NCI-H526 (cell line): ENCODE measurements around the gene GABBR2.

Source experiments
- DNase-seq, 2 experiments: peaks; one replicate each; lab custom pipeline; 2025; lab: John Stamatoyannopoulos, UW

Gene GABBR2

DNA sequence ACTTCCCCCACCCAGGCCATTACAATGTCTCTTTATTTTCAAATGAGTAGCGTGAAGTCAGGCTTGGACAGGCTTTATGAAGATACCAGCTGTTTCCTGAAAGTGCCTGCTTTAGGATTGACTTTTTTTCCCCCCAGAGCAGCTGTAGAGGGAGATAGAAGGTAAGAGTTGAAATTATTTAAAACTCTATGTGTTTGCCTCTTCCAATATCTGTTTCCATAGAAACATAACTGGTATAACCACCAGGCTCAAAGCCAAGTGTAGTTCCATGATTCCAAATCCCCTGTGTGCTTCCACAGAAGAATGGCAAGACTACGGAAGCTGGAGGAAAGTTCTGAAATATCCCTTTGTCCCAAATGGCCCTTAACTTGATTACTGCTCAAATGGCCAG, 365.9 kb downstream of the GABBR2 start:
- no peak for DNase-seq

DNA sequence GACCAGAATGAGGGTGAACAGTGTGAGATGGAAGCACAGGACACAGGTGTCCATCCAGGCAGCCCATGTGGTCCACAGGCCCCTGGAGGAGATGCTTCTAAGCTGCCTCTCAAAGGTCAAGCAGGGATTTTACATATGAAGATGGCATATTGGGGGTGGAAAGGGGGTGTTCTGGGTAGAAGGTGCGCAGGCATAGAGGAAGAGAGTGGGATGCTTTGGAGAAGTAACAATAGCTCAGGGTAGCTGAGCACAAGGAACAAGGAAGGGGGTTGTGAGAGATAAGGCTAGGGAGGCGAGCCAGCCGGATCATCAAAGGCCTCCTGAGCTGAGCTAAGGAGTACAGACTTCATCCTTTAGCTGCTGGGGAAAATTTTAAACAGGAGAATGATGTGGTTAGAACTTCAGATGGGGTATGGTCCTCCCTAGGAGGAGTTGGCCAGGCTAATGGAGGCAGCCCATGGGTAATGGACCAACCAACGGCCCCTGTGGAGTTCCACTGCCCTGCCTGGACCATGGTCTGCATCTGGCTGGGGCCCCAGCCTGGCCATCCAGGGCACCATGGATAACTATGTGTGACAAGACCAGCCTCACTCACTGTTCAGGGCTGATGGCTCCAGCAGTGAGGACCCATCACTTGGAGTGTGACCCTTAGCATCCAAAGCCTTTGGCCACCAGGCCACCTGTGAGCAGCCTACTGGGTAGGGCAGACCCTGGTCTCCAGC, 366.5 kb downstream of the GABBR2 start:
- DNase-seq, result no peak

DNA sequence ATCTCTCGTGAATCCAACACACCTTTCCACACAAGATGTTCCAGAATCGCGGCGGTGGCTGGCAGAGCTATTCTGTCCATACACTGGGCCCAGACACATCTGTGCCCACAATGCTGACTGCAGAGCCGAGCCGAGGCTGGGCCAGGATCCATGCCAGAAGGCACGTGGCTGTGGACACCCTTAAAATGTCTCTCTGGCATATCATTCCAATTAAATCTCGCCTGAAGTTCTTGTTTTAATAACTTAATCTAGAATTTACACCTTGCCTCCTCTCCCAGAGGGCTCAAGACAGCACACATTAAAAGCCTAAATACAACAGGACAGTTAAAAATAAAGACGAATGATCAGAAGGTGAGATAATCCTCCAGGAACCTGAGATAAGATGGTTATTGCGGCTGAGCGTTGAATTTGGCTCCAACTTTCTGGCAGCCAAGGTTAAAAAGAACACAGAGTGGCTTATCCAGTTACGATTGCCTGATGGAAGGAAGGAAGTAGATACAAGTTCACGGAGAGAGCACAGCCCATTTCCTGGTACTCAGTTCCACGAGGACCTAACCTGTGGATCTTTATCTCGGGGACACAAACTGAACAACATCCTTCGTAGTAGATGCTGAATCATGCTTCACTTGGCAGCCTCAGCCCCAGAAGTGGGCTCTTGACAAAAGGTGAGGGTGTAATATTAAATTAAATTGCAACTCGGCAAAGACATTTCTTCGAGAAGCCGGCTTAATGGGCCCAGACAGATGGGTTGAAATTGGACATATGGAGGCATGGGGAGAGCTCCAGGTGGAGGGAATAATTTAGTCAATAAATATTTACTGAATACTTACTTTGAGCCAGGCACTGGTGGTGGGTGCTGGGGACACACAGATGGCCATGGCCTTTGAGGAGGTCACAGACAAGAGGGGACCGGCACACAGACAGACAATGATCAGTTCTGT, 367.3 kb downstream of the GABBR2 start:
- no peak for DNase-seq

DNA sequence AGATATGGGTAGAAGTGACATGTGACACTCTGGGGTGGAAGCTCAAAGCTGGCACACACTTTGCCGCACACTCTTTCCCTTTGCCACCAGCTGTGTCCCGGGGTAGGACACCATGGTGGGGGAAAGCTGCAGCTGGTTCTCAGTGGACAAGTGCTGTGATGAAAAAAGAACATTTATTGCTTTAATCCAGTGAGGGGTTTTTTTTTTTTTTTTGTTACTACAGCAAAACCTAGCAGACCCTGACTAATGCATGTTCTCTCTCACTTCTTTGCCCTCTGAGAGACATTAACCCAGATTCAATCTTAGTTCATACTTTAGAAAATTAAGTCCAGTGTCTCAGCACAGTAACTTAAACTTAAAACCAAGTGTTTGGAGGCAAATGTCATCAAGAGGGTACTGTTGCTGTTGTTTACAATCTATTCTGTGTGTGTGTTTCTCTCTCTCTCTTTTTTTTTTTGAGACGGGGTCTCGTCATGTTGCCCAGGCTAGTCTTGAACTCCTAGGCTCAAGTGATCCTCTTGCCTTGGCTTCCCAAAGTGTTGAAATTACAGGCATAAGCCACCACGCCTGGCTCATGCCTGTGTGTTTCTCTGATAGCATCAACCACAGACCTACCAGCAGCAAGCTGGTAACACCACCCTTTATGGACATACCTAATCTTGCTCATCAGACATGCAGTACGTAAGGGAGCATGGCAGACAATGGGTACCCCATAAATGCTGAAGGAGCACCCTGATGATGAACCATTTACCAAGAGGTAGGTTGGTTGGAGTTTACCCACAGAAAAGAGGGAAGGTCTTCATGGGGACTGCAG, 368.5 kb downstream of the GABBR2 start:
- DNase-seq, result no peak

DNA sequence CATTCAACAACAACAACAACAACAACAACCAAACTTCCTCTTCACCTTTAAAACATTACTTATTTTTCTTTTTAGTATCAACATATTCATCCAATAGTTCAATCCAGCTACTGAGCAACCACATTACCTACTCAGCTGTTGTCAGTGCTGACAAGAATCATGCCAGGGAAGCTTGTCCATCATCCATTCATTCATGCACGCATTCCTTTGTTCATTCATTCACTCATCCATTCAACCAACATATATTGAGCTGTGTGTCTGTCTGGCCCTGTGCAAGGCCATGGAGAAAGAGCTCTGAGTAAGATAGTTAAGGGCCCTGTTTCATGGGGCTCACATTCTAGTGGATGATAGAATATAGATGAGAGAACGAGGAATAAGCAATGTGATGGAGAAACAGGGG, 373.1 kb downstream of the GABBR2 start:
- no peak for DNase-seq

DNA sequence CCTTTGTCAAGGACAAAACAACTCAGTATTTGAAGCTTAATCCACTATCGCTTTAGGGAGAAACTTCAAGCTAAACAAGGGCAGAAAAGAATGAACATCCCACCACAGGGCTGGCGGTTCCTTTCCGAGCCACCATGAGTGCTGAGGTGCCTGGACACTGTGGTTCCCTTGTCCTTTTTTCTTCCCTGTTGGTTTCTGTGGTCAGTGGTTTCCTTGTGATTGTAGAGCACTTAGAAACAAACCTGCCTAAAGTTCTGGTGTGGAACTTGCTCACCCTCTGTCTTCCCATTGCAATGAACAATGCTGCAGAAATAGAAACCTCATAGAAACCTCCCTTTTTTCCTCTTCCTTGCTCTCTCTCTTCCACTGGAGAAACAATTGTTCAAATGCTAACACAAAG, 373.9 kb downstream of the GABBR2 start:
- no peak for DNase-seq

DNA sequence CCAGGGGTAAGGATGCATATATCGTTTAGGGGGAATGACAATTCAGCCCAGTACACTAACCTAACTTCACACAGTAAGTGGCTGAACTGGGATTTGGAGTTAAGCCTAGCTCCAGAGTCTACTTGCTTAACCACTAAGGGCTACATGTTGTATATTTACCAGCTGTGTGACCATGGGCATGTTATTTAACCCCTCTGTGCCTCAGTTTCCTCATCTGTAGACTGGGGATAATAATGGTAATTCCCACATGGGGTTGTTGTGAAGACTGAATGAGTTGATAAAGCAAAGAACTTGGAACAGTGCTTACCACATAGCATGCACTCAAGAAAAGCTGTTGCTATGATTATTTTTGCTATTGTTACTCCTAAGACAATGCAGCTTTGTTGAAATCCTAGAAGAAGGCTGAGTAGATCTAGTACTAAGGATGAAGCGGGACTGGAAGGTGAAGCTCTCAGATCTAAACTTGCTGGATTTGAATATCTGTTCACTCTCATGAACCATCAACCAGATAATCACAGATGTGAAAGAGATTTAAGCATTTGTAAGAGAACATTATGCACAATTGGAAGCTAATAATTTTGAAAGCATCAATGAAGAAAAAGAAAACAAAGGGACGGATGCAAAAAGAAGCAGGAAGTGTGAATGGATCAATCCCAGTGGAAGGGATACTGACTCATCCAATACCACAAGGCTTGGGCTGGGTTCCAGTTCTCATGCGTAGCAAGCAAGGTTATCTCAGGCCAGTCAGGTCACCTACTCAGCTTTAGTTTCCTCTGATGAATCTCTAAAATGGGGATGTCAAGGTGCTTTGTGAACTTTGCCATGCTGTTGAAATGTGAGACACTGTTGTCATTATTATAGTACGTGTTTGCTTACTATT, 374.8 kb downstream of the GABBR2 start:
- DNase-seq, result no peak

DNA sequence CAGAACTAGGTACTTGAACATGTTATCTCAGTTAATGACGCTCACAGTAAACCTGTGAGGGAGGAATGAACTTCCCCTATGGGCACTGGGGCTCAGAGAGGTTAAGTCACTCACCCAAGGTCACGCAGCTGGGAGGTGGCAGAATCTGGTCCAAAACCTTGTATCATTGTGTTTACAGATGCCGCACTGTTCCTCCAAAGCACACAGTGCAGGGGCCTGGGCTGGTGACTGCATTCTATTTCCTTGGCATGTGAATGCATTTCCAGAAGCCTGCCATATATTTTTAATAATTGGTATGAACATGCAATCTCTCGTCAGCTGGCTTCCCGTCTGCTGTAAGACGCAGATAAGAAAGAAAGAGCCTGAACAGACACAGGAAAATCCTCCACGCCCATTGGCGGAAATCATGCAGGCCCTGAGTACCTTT, 376.3 kb downstream of the GABBR2 start:
- no peak for DNase-seq

DNA sequence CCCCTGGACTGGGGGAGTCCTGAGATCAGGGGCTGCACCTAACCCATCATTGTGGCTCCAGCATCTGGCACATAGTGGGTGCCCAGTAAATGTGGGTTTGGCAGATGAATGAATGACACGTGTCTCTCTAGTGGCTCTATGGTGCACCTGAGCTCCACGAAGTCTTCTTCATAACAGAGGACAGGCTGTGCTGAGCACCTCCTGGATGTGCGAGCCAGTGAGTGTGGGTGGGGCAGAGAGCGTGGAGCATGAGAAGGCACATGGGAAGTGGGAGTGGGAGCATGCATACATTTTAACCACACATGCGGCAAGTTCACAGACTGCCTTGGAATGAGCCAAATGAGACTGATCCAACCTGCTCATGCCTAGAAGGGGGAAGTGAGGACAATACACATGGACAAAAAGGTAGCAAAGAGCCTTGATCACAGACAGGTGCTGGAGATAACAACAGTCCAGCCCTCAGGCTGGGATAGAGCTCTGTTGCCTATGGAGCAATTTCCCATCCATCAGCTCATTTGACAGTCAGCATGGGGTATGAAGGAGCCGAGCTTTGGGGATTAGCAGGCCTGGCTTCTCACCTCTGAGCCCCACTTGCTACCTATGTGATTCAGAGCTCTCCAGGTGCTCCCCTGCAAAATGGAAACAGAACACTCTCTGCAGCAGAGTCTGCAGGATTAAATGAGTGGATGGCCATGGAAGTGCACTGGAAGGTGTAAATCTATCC, 377.0 kb downstream of the GABBR2 start:
- DNase-seq, result no peak

DNA sequence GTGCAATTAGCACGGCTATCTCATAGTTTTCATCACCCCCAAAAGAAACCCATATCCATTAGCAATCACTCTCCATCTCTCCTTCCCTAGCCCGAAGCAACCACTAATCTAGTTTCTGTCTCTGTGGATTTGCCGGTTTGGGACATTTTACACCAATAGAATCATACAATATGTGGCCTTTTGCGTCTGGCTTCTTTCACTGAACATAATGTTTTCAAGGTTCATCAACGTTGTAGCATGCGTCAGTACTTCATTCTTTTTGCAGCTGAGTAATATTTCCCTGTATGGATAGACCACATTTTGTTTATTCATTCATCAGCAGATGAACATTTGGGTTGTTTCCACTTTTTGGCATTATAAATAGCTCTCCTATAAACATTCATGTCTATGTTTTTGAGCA, 377.9 kb downstream of the GABBR2 start:
- DNase-seq, result no peak

DNA sequence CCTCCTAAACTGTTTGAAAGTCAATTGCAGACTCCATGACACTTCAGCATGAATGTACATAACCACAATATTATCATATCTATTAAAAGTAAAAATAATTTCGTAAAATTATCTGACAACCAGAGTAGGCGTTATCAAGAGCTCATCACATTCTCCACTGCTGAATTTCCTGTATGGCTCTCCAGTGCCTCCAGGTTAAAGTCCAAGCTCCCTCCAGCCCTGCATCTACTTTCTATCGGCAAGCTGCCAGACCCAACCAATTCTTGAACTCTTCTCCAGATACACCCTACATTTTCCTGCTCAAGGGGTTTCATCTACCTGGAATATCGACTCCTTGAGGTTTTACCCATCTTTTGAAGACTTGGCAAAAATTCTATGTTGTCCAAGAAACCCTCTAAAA, 378.8 kb downstream of the GABBR2 start:
- DNase-seq, result no peak

DNA sequence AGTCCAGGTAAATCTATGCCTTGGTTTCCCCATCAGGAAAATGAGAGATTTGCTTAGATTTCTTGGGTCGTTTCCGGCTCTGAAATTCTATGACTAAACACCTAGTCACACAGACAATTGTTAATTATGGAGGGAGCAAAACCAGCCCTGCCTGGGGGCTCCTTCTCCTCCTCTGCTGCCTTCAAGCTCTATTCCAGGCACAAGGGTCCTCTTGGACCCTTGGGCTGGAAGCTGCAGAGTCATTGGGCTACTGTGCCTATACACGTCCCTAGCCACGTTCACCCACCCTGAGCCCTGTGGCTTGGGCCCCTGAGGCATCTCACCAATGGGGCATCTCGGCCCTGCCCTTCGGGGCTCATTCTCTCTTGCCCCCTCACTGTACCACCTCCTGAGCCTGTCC, 379.5 kb downstream of the GABBR2 start:
- no peak for DNase-seq

DNA sequence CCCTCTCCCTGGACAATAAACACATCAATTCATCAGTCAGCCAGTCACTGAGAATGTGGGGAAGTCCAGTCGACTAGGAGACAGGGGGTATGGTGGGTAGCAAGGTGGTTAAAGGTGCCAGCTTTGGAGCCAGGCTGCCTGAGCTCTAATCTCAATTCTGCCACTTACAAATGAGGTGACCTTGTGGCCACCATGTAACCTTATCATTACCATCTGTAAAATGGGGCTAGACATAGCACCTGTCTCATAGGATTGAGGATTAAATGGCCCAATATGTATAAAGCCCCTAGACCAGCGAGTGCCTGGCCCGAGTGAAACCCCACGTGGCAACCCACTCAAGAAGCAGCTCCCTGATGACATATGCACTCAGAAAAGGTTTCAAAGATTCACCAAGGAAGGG, 380.0 kb downstream of the GABBR2 start:
- no peak for DNase-seq

DNA sequence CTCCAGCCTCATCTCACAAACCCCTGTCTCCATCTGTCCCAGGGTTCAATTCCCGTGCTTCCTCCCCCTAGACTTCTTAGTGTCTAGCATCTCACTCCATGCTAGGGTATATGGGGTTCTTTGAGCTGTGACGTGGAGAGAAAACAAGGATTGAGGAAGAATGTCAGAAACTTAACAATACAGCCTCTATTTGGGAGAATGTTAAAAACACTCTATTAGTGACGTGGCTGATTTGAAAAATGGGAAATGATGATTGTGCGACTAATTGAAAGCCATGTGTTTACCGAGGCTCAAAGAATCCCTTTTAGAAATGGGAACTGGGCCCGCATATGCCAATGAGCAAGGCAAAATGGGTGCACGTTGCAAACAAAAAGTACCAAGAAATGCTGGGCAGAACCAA, 380.6 kb downstream of the GABBR2 start:
- no peak for DNase-seq

DNA sequence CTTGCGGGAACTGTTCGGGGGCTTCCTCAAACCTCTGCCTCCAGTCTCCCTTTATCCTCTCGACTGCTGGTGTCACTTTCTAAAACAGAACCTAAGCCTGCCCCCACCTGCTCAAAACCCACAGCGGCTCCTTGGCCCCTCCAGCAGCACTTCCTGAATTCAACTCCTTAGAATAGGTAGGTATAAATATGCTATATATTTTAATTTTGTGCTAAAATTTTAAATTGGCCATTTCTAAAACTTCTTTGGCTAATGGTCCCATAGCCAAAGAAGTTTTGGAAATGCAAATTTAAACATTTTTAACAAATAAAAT, 381.5 kb downstream of the GABBR2 start:
- DNase-seq, result no peak

DNA sequence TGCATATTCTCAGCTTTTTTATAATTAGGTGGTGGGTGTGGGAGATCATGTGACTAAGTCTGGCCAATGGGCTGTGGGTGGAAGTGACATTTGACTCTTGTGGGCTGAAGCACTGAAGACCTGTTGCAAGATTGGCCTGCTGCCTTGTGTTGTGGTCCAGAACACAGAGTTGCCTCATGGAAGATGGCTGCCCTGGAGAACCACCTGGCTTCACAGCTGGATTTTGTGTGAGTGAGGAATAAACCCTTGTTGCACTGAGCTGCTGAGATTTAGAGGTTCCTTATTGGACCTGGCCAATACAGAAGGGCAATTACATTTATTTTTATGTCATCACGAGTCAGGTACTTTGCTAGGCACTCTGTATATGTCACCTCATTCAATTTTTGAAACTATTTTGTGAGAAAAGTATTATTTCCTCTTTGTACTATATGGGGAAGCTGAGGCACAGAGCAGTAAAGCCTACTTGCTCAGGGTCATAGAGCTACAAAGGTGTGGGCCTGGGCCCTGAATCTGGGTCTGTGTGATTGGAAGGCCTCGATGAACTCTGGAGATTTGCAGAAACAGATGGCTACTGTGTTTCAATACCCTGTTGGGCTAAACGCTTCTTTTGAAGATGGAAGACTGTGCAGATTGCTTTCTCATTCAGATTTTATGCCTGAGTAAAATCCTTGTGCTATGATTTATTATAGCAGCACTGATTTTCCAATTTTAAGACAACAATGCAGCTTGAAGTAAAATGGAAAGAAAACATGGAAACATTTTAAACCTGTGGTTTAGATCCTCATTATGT, 382.1 kb downstream of the GABBR2 start:
- DNase-seq, result no peak

DNA sequence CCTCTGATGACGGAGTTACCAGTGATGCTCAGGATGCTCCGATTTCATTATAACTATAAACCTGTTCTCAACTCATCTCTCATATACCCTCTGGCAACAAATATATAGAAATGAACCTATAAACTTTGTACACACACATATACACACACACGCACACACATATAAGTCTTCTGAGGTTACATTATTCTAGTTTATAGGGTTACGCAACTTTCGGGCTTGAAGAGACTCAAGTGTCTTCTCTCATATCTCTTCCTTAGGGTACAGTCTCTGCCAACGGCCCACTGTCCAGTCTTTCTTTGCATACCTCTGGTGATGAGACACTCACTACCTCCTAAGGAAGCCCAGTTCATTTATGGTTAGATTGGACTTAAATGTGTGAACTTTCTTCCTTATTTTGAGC, 383.9 kb downstream of the GABBR2 start:
- no peak for DNase-seq

DNA sequence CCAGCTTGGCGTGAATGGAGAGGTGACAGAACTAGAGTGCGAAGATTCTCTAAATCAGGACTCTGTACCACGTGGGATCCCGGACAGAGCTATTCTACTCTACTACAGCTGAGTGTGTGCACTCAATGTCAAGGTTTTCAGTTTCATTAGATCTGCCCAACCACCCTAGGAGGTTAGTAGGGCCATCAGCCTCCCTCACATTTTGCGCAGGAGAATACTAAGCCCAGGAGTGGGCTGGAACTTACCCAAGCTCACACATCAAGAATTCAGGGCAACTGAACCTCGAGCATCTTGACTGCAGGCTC, 385.0 kb downstream of the GABBR2 start:
- no peak for DNase-seq

DNA sequence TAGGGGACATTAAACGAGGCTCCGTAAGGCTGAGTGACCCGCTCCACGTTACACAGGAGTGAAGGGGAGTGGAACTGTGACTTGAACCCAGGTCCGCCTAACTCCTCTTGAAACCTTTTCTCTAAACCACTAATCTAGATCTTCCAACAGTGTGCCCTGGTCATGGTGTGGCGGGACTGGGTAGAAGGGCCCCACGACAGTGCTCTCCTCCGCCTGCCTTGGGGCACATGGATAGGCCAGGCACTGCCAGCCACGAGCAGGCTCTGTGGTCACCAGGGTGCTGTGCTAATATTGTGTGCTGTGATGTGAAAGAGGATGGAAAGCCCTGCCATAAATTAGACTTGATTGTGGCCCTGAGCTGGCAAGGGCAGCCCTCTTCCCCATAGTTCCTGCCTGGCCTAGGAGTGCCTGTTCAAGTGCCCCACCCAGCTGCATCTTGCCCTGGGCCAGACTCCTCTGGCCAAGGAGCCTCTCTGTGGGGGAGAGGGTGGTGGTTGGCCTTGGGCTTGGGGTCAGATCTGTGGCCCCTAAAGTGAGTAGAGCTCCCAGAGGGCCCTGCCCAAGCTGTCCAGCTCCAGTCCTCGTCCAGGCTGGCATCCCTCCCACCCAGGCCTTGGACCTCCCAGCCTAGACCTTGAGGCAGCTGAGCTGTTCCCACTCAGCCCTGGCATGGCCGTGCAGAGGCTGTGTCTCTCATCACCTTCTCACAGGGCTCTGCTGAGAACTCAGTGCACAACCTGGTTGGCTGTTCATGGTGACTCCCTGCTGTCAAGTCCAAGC, 385.5 kb downstream of the GABBR2 start:
- DNase-seq, result no peak

DNA sequence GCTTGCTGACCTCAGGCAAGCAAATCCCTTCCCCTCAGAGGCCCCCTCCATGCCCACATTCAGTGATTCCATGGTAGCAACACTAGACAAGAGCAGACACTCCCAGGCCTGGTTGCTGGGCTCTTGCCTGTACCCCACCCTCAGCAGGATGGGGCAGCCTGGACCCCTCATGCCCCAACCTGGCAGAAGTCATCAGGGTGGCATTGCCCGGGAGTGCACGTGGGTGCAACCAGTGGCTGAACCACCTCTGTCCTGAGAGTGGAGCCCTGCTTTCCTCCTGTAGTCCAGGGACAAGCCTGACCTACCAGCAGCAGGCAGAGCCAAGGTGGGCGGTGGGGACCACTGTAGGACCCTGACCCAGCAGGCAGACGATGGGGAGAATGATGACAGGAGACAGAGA, 387.5 kb downstream of the GABBR2 start:
- no peak for DNase-seq
